Upper lobe of right lung (tissue), 1 donor: ENCODE measurements around the gene S100A11. TPM values are rescaled to one million over a fixed set of nuclear protein-coding genes. Genes with fewer than 3 reads are reported as not detected.

Experiments
- ATAC-seq: fragments of 200-7000 bp; cut with Tn5 transposase; one replicate; pipeline ENCODE4 v1.9.1; 2020; ENCODE audit warnings: mild to moderate bottlenecking, moderate library complexity
- DNase-seq: peaks from one replicate; pipeline ENCODE4 v3.0.0-alpha.2; 2020
- H3K27ac ChIP-seq: fragments of 200-600 bp; one replicate; pipeline ENCODE4 v1.8.0; 2022
- H3K27me3 ChIP-seq: fragments of 200-600 bp; one replicate; pipeline ENCODE4 v1.8.0; 2022; ENCODE audit warnings: mild to moderate bottlenecking
- H3K36me3 ChIP-seq: fragments of 200-600 bp; one replicate; pipeline ENCODE4 v1.8.0; 2022
- H3K4me1 ChIP-seq: fragments of 200-600 bp; one replicate; pipeline ENCODE4 v1.8.0; 2022
- H3K4me3 ChIP-seq: fragments of 200-600 bp; one replicate; pipeline ENCODE4 v1.8.0; 2022; ENCODE audit warnings: mild to moderate bottlenecking
- H3K9me3 ChIP-seq: fragments of 200-600 bp; one replicate; pipeline ENCODE4 v1.8.0; 2022
- intact Hi-C: fragments of 100-400 bp; cut with DNase I; formaldehyde crosslinking; loops from one replicate; pipeline ENCODE4 v1.11.0; 2022
- total RNA-seq: library from RNA; stranded (reverse); fragmentation: NEBNext Ultra II Directional; extraction: Animal tissue kit (Norgen Biotek cat#: 25700); gene quantifications from one replicate; pipeline ENCODE4 v1.2.1, GENCODE V29; 2021
- TF ChIP-seq, protein P1 (sequence below): fragments of 200-600 bp; IDR thresholded peaks from one replicate; pipeline ENCODE4 v1.8.0; 2022; ENCODE audit warnings: antibody characterized with exemption
- donor health status: DM: no; HTN: yes; CAD: no; lungs with severe emphysema.

S100A11 gene
- total RNA-seq, 1 donor from 2014 or later = 522 TPM

DNA sequence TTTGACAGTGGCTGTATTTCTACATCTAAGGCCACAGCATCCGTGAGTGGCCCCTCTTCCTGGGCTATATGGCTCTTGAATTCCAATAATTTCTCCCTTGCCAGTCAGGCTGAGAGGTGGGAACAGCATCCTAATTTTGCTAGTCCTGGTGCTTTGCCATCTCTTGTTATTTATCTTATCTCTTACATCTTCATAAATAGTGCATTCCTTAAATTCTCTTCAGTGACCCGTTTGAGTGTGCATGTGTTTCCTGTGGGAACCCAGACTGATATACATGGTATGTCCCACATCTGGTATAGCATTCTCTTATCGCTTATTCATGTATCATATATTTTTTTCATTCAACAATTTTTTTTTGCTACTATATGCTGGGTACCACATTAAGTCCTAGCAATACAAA is 9.9 kb downstream of the S100A11 start:
- ATAC-seq = no peak
- no peak overlapping the region for H3K27ac ChIP-seq
- no peaks in the 10 kb centered on the region for H3K4me1 ChIP-seq
- peaks cover 7% of the 10 kb centered on the region for H3K36me3 ChIP-seq
- DNase-seq = no peak
- no peak overlapping the region for H3K4me3 ChIP-seq
- intact Hi-C loops = no loop called here
- H3K9me3 ChIP-seq = no peaks in the 10 kb centered on the region
- H3K27me3 ChIP-seq = no peaks in the 10 kb centered on the region
- TF ChIP-seq, protein P1, sequence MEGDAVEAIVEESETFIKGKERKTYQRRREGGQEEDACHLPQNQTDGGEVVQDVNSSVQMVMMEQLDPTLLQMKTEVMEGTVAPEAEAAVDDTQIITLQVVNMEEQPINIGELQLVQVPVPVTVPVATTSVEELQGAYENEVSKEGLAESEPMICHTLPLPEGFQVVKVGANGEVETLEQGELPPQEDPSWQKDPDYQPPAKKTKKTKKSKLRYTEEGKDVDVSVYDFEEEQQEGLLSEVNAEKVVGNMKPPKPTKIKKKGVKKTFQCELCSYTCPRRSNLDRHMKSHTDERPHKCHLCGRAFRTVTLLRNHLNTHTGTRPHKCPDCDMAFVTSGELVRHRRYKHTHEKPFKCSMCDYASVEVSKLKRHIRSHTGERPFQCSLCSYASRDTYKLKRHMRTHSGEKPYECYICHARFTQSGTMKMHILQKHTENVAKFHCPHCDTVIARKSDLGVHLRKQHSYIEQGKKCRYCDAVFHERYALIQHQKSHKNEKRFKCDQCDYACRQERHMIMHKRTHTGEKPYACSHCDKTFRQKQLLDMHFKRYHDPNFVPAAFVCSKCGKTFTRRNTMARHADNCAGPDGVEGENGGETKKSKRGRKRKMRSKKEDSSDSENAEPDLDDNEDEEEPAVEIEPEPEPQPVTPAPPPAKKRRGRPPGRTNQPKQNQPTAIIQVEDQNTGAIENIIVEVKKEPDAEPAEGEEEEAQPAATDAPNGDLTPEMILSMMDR = no peak

DNA sequence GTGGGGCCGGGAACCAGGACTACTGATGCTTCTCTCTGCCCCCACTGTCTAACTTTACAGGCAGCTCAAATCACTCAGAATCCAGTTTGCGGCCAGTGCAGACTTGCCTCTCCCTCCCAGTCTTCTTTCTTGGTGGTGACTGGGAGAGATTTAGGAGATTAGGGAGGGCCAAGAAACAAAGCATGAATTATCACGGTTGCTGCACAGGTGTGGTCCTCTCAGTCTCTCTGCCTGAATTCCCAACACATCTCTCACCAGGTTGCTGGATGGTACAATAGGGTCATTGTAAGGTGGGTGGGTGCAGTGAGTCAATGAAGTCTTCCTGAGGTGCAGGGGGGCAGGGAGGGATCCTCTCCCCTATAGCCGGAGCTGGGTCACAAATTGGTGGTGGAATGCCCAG is 12.6 kb downstream of the S100A11 start:
- TF ChIP-seq, protein P1 = no peak
- Histone ChIP-seq H3K36me3 (no peaks in the 10 kb centered on the region), H3K27me3 (no peaks in the 10 kb centered on the region), H3K9me3 (no peaks in the 10 kb centered on the region), H3K27ac (no peak overlapping the region), H3K4me1 (no peaks in the 10 kb centered on the region), H3K4me3 (no peak overlapping the region)
- no peak for ATAC-seq
- no peak for DNase-seq
- intact Hi-C loops = no loop called here

DNA sequence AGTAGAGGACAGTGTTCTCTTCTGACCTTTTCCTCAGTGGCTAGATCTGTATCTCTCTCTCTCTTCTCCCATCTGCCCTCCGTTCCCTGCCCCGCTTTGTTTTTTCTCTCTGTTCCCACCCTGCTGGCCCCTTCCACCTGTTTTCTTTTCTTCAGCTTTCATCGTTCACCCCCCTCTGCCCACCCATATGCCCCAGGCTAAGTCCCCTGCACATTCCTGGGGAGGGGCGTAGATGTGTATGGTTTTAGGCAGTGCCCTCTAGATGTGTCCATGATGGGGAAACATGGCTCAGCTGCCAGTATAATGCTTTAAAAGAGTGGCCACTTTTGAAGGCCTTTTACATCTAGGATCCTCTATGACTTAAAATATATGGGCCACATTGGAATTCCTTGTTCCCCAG is 13.6 kb downstream of the S100A11 start:
- Histone ChIP-seq H3K36me3 (no peaks in the 10 kb centered on the region), H3K4me3 (no peak overlapping the region), H3K4me1 (no peaks in the 10 kb centered on the region), H3K27me3 (no peaks in the 10 kb centered on the region), H3K9me3 (no peaks in the 10 kb centered on the region), H3K27ac (no peak overlapping the region)
- ATAC-seq (no peak), DNase-seq (no peak)
- intact Hi-C loops = no loop called here
- TF ChIP-seq, protein P1 = no peak

DNA sequence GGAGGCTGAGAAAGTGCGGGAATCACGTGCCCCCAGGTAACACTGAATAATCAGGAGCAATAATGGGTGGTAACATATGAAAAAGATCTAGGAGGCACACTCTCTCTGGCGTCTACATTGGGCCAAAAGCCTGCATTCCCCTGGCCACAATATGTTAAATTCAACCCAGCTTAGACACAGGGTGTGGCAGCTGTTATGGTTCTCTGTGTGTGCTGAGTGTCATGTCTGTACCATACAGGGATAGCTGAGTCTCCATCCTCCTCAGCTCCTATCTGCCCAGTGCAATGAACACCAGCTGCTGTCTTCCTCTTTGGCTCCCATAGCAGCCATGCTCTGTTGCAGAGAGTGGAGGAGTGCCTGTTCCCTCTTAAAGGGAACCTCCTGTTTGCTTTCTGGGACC is 14.3 kb downstream of the S100A11 start:
- intact Hi-C loops = no loop called here
- TF ChIP-seq, protein P1 = no peak

DNA sequence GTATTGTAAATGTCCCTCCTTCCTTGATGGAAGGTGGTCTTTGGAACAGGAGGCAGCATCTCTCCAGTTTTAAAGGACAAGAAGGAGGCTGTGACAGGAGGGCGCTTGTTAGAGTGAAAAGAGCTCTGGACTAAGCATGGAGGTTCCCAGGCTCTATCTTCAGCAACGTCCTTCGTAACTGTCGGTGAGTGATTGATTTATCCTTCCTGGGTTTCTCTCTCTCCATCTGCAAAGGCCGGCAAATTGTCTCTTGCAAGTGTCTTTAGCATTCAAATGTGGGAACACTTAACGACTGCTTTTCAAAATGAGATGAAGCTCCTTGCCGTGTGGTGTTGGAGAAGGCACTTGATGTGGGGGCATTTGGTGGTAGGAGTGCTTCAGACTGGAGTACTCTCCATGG is 15.2 kb downstream of the S100A11 start:
- Histone ChIP-seq H3K9me3 (no peaks in the 10 kb centered on the region), H3K4me1 (no peaks in the 10 kb centered on the region), H3K27ac (no peak overlapping the region), H3K27me3 (no peaks in the 10 kb centered on the region), H3K36me3 (no peaks in the 10 kb centered on the region), H3K4me3 (no peak overlapping the region)
- TF ChIP-seq, protein P1 = no peak
- no peak for ATAC-seq
- no peak for DNase-seq
- intact Hi-C loops = no loop called here

More for the DNA sequence above, 14.3 kb downstream of the S100A11 start:
- no peak overlapping the region for H3K27ac ChIP-seq
- no peaks in the 10 kb centered on the region for H3K4me1 ChIP-seq
- no peaks in the 10 kb centered on the region for H3K27me3 ChIP-seq
- DNase-seq (no peak), ATAC-seq (peak; percentile 34)
- H3K36me3 ChIP-seq = no peaks in the 10 kb centered on the region
- H3K9me3 ChIP-seq = no peaks in the 10 kb centered on the region
- H3K4me3 ChIP-seq = no peak overlapping the region

DNA sequence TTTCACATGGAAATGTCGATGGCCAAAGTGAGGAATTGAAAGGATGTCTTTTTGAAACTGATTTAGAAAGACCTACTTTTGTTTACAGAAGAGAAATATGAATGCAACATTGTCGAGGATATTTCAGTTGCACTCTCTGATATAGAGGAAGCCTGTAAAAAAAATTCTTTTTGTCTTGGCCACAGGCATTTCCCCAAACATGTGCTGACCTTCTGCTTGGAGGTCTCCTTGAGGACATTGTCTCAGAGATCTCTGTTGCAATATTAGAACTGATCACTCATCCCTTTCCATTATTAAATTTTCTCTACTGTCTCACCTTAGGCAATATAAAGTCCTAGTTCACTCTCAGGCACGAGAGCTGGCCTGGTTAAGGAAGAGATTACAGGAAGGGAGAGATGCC is 16.0 kb downstream of the S100A11 start:
- Histone ChIP-seq H3K27ac (no peak overlapping the region), H3K36me3 (no peaks in the 10 kb centered on the region), H3K9me3 (no peaks in the 10 kb centered on the region), H3K4me3 (no peak overlapping the region), H3K4me1 (no peaks in the 10 kb centered on the region), H3K27me3 (no peaks in the 10 kb centered on the region)
- ATAC-seq (no peak), DNase-seq (no peak)
- intact Hi-C loops = no loop called here
- TF ChIP-seq, protein P1 = no peak
